OCI-LY7 (cell line): ENCODE data around the gene SEM1. TPM values are rescaled to one million over a fixed set of nuclear protein-coding genes. Genes with fewer than 3 reads are reported as not detected.

Source experiments
- BruUV-seq: library from RNA; stranded (reverse); fragments of 400-500 nt; replicated peaks from 2 replicates; lab custom pipeline; 2021; lab: Mats Ljungman, UMichigan
- CTCF ChIA-PET: fragments of 300-600 bp; sonication (Branson Sonifier 250); formaldehyde crosslinking; loops from one replicate; lab custom pipeline; 2022; ENCODE audit warnings: antibody characterized with exemption; ENCODE audit not compliant: unreplicated experiment; lab: Charles Lee
- POLR2A ChIA-PET: fragments of 300-600 bp; sonication (Branson Sonifier 250); formaldehyde crosslinking; loops from one replicate; lab custom pipeline; 2022; ENCODE audit warnings: antibody characterized with exemption; lab: Charles Lee
- DNase-seq: peaks from one replicate; pipeline ENCODE4 v3.0.0-alpha.2; 2015; ENCODE audit warnings: low spot score
- H2AFZ ChIP-seq: fragments of 200-600 bp; sonication (generic), shearing (Covaris generic); 2 replicates; pipeline ENCODE4 v1.6.1; 2014; ENCODE audit warnings: mild to moderate bottlenecking, antibody characterized with exemption, low read length, moderate library complexity
- H3K27ac ChIP-seq: fragments of 200-600 bp; sonication (generic); 2 replicates; pipeline ENCODE4 v1.5.1; 2014; ENCODE audit warnings: mixed run types, low read depth, mild to moderate bottlenecking, moderate library complexity, low read length, inconsistent platforms; ENCODE audit not compliant: poor library complexity, severe bottlenecking
- H3K36me3 ChIP-seq: fragments of 200-600 bp; sonication (generic); 2 replicates; pipeline ENCODE4 v1.6.1; 2014; ENCODE audit warnings: mild to moderate bottlenecking, antibody characterized with exemption, low read length, moderate library complexity, mixed read lengths; ENCODE audit not compliant: insufficient read depth
- H3K4me1 ChIP-seq: fragments of 200-600 bp; sonication (generic); 2 replicates; pipeline ENCODE4 v1.5.1; 2014; ENCODE audit warnings: mild to moderate bottlenecking, low read length; ENCODE audit not compliant: insufficient read depth, poor library complexity, severe bottlenecking
- H3K4me2 ChIP-seq: fragments of 200-600 bp; sonication (generic); 2 replicates; pipeline ENCODE4 v1.6.1; 2014; ENCODE audit warnings: mild to moderate bottlenecking, low read length
- H3K4me3 ChIP-seq: fragments of 200-600 bp; sonication (generic); 2 replicates; pipeline ENCODE4 v1.5.1; 2014; ENCODE audit warnings: mild to moderate bottlenecking, low read depth, low read length; ENCODE audit not compliant: poor library complexity, severe bottlenecking
- H3K79me2 ChIP-seq: fragments of 200-600 bp; sonication (generic); 2 replicates; pipeline ENCODE4 v1.6.1; 2016; ENCODE audit warnings: low read depth, mild to moderate bottlenecking, low read length, moderate library complexity, mixed read lengths; ENCODE audit not compliant: insufficient read depth
- H3K9me2 ChIP-seq: fragments of 200-600 bp; sonication (generic); 2 replicates; pipeline ENCODE4 v1.6.1; 2016; ENCODE audit warnings: mild to moderate bottlenecking, low read length, mixed read lengths; ENCODE audit not compliant: insufficient read depth
- H3K9me3 ChIP-seq: fragments of 200-600 bp; sonication (generic); 2 replicates; pipeline ENCODE4 v1.6.1; 2014; ENCODE audit warnings: mild to moderate bottlenecking, mixed run types, low read length, mixed read lengths
- H4K20me1 ChIP-seq: fragments of 200-600 bp; sonication (generic); 2 replicates; pipeline ENCODE4 v1.6.1; 2014; ENCODE audit warnings: mild to moderate bottlenecking, antibody characterized with exemption, low read length, moderate library complexity, mixed read lengths; ENCODE audit not compliant: insufficient read depth
- CTCF ChIP-seq: fragments of 200-600 bp; sonication (generic); conservative IDR thresholded peaks from 2 replicates; pipeline ENCODE4 v1.5.1; 2014; ENCODE audit warnings: mild to moderate bottlenecking, antibody characterized with exemption, low read length, moderate library complexity, mixed read lengths
- EZH2phosphoT487 ChIP-seq: fragments of 200-600 bp; sonication (generic); IDR thresholded peaks from 2 replicates; pipeline ENCODE4 v1.6.1; 2018; ENCODE audit warnings: low read depth, borderline replicate concordance, mild to moderate bottlenecking, mixed run types, antibody characterized with exemption, low read length, moderate library complexity, mixed read lengths
- intact Hi-C: fragments of 100-400 bp; cut with micrococcal nuclease; formaldehyde crosslinking; loops from one replicate; pipeline ENCODE4 v1.10.0; 2022; ENCODE audit not compliant: unreplicated experiment
- total RNA-seq, 2 experiments: library from RNA; depleted of rRNA in 1 of 2; stranded (reverse); fragments of >200 nt in 1 of 2; shearing (Covaris generic) in 1 of 2; gene quantifications; 2 replicates each; pipeline ENCODE4 v1.2.3, GENCODE V29; 2014 to 2022

SEM1 gene
- total RNA-seq, 2 experiments from 2014 or later = 75.9 to 89.8 TPM

GRCh38 chr7:96697822-96698221, 11.8 kb downstream of the SEM1 start:
- ChIA-PET CTCF (no interaction called here), POLR2A (no interaction called here)
- Histone ChIP-seq H2AFZ (no peak overlapping the region), H3K4me1 (no peaks in the 10 kb centered on the region), H3K9me2 (no peaks in the 10 kb centered on the region), H3K9me3 (no peaks in the 10 kb centered on the region), H3K4me3 (no peak overlapping the region), H3K4me2 (no peak overlapping the region), H3K36me3 (peaks cover 45% of the 10 kb centered on the region), H3K27ac (no peak overlapping the region), H3K79me2 (peaks cover 93% of the 10 kb centered on the region), H4K20me1 (peaks cover 25% of the 10 kb centered on the region; the same call in 1 of the 2 replicates)
- TF ChIP-seq EZH2phosphoT487 (no peak), CTCF (no peak)
- intact Hi-C loops = no loop called here
- DNase-seq = no peak
- no TSS peak for BruUV-seq

- Histone ChIP-seq H3K4me2 (no peak overlapping the region), H3K4me3 (no peak overlapping the region), H2AFZ (no peak overlapping the region), H3K9me2 (no peaks in the 10 kb centered on the region), H3K36me3 (peaks cover 46% of the 10 kb centered on the region), H4K20me1 (peaks cover 17% of the 10 kb centered on the region; the same call in 1 of the 2 replicates), H3K79me2 (peaks cover 78% of the 10 kb centered on the region), H3K27ac (no peak overlapping the region), H3K9me3 (no peaks in the 10 kb centered on the region), H3K4me1 (no peaks in the 10 kb centered on the region)
- CTCF ChIA-PET = no interaction called here
- no TSS peak for BruUV-seq
- intact Hi-C loops = no loop called here
- POLR2A ChIA-PET = no interaction called here
- TF ChIP-seq CTCF (no peak), EZH2phosphoT487 (no peak)
- DNase-seq = no peak
Measured at GRCh38 chr7:96695581-96695980, 14.1 kb downstream of the SEM1 start.

GRCh38 chr7:96694082-96694481, 15.6 kb downstream of the SEM1 start:
- intact Hi-C loops = no loop called here
- Histone ChIP-seq H3K79me2 (peaks cover 67% of the 10 kb centered on the region), H3K4me3 (no peak overlapping the region), H4K20me1 (peaks cover 14% of the 10 kb centered on the region; the same call in 1 of the 2 replicates), H3K4me2 (no peak overlapping the region), H3K4me1 (no peaks in the 10 kb centered on the region), H3K9me3 (no peaks in the 10 kb centered on the region), H3K27ac (no peak overlapping the region), H2AFZ (no peak overlapping the region), H3K36me3 (peaks cover 56% of the 10 kb centered on the region), H3K9me2 (no peaks in the 10 kb centered on the region)
- POLR2A ChIA-PET = interaction anchor here (1.3 kb wide), 1 partner anchor 24 kb away, joined by 4 read pairs; no protein-coding TSS in a partner anchor
- CTCF ChIA-PET = no interaction called here
- no peak for DNase-seq
- TF ChIP-seq CTCF (no peak), EZH2phosphoT487 (no peak)
- BruUV-seq = no TSS peak
